HepG2 (cell line): ENCODE measurements around the gene ANKRD35. TPM values are rescaled to one million over a fixed set of nuclear protein-coding genes. Genes with fewer than 3 reads are reported as not detected.

Experiments used
- ATAC-seq: fragments of 200-7000 bp; cut with Tn5 transposase; 3 replicates; pipeline ENCODE4 v1.9.1; 2020; ENCODE audit warnings: mild to moderate bottlenecking, moderate library complexity
- BruUV-seq: library from RNA; stranded (reverse); fragments of 400-500 nt; replicated peaks from 2 replicates; lab custom pipeline; 2021; lab: Mats Ljungman, UMichigan
- CTCF ChIA-PET: fragments of 300-600 bp; formaldehyde crosslinking; extraction: SDS; loops from one replicate; lab custom pipeline; 2021; ENCODE audit warnings: low total read pairs, inconsistent platforms, low intra/inter-chr PET ratio; lab: Yijun Ruan, JAX
- POLR2A ChIA-PET: fragments of 350-600 bp; sonication (Branson Sonifier 250); formaldehyde crosslinking; loops from one replicate; lab custom pipeline; 2020; ENCODE audit warnings: antibody characterized with exemption, inconsistent platforms; lab: Yijun Ruan, JAX
- DNase-seq: peaks from one replicate; pipeline ENCODE4 v3.0.0-alpha.2; 2015; ENCODE audit warnings: low spot score
- FAIRE-seq: peaks from 3 replicates; lab custom pipeline; 2011; peaks lifted over from hg19 to GRCh38; lab: Jason Lieb, UNC
- H2AFZ ChIP-seq: one replicate; pipeline ENCODE4 v1.6.1; 2011; ENCODE audit warnings: low read length, inconsistent platforms
- H3K27ac ChIP-seq: fragments of 300-600 bp; 3 replicates; pipeline ENCODE4 v1.8.0; 2011; ENCODE audit warnings: mixed run types, mild to moderate bottlenecking, mixed read lengths, low read length, inconsistent platforms; ENCODE audit not compliant: insufficient read depth; ENCODE audit errors: extremely low read length
- H3K27me3 ChIP-seq, 2 experiments: fragments of 200-600 bp in 1 of 2; 2 replicates in 1 of 2; 3 replicates in 1 of 2; pipeline versions ENCODE4 v1.6.0 to v1.8.0; 2011; ENCODE audit warnings: low read length in 2 of 2, mild to moderate bottlenecking in 2 of 2, moderate library complexity in 2 of 2, inconsistent platforms in 1 of 2; ENCODE audit not compliant: insufficient read depth in 2 of 2, control insufficient read depth in 1 of 2
- H3K36me3 ChIP-seq, 2 experiments: fragments of 200-600 bp in 1 of 2; replicated peaks in 1 of 2; 2 replicates in 1 of 2; 3 replicates in 1 of 2; pipeline versions ENCODE4 v1.5.1 to v1.8.0; 2011; ENCODE audit warnings: low read length in 2 of 2, inconsistent platforms in 1 of 2; ENCODE audit not compliant: insufficient read depth in 2 of 2, control insufficient read depth in 1 of 2
- H3K4me1 ChIP-seq: 2 replicates; pipeline ENCODE4 v1.5.1; 2012; ENCODE audit warnings: low read length, inconsistent platforms; ENCODE audit not compliant: insufficient read depth
- H3K4me2 ChIP-seq: 2 replicates; pipeline ENCODE4 v1.6.0; 2011; ENCODE audit warnings: low read depth, low read length, inconsistent platforms
- H3K4me3 ChIP-seq, 3 experiments: fragments of 200-600 bp in 1 of 3; sonication (generic), shearing (Covaris generic) in 1 of 3; replicated peaks in 1 of 3; 2 replicates each; pipeline ENCODE4 v1.5.1; 2011 to 2016; ENCODE audit warnings: low read length in 3 of 3, inconsistent platforms in 2 of 3, low read depth in 2 of 3, mild to moderate bottlenecking in 2 of 3, control low read depth in 1 of 3, mixed read lengths in 1 of 3; ENCODE audit not compliant: insufficient read depth in 1 of 3
- H3K79me2 ChIP-seq: one replicate; pipeline ENCODE4 v1.6.1; 2011; ENCODE audit warnings: low read length, inconsistent platforms; ENCODE audit not compliant: insufficient read depth
- H3K9ac ChIP-seq: 2 replicates; pipeline ENCODE4 v1.6.0; 2011; ENCODE audit warnings: mild to moderate bottlenecking, low read depth, low read length, inconsistent platforms; ENCODE audit not compliant: insufficient read depth
- H3K9me3 ChIP-seq: 2 replicates; pipeline ENCODE4 v1.5.1; 2012; ENCODE audit warnings: mild to moderate bottlenecking, low read length
- H4K20me1 ChIP-seq: 2 replicates; pipeline ENCODE4 v1.6.0; 2011; ENCODE audit warnings: inconsistent platforms, mild to moderate bottlenecking, low read length, moderate library complexity; ENCODE audit not compliant: insufficient read depth
- HDAC1 ChIP-seq: sonication (generic); formaldehyde crosslinking; IDR thresholded peaks from 2 replicates; pipeline ENCODE4 v1.5.1; 2020; ENCODE audit warnings: mild to moderate bottlenecking, missing genetic modification reagents
- HNF4A ChIP-seq: sonication (generic); formaldehyde crosslinking; IDR thresholded peaks from 2 replicates; pipeline ENCODE4 v1.4.0; 2020; ENCODE audit warnings: missing genetic modification reagents
- MED1 ChIP-seq: sonication (generic); formaldehyde crosslinking; IDR thresholded peaks from 2 replicates; pipeline ENCODE4 v1.4.0; 2020; ENCODE audit warnings: missing genetic modification reagents
- MIER2 ChIP-seq: IDR thresholded peaks from 2 replicates; pipeline ENCODE4 v1.6.1; 2016; ENCODE audit warnings: missing biosample characterization, missing genetic modification reagents
- NR2F6 ChIP-seq, 2 experiments: IDR thresholded peaks; 2 replicates each; pipeline ENCODE4 v1.6.1; 2016; ENCODE audit warnings: antibody characterized with exemption in 1 of 2, mild to moderate bottlenecking in 1 of 2
- NR3C1 ChIP-seq: sonication (generic); formaldehyde crosslinking; IDR thresholded peaks from 2 replicates; pipeline ENCODE4 v1.4.0; 2020; ENCODE audit warnings: missing genetic modification reagents
- PATZ1 ChIP-seq: sonication (generic); formaldehyde crosslinking; IDR thresholded peaks from 2 replicates; pipeline ENCODE4 v1.4.0; 2020; ENCODE audit warnings: missing genetic modification reagents
- SKIL ChIP-seq: sonication (generic); formaldehyde crosslinking; IDR thresholded peaks from 2 replicates; pipeline ENCODE4 v1.8.0; 2022; ENCODE audit warnings: missing genetic modification reagents, mild to moderate bottlenecking, moderate library complexity, borderline replicate concordance
- WGBS: methylation state at CpG from one replicate; pipeline ENCODE4 v1.1.6; 2017; ENCODE audit warnings: low lambda C conversion rate; 5-methylcytosine and 5-hydroxymethylcytosine counted together
- in situ Hi-C: cut with HindIII; loops from 2 replicates; pipeline ENCODE4 v1.10.0; 2017; ENCODE audit warnings: low pct_unique_long_range_greater_than_20kb; ENCODE audit not compliant: extremely low pct_ligation_motif_present
- intact Hi-C: fragments of 100-400 bp; cut with micrococcal nuclease; formaldehyde crosslinking; loops from one replicate; pipeline ENCODE4 v1.10.0; 2022; ENCODE audit not compliant: unreplicated experiment
- polyA plus RNA-seq, 8 experiments: library from polyadenylated mRNA; depleted of rRNA in 3 of 8; stranded (reverse) in 7 of 8; unstranded in 1 of 8; fragments of >200 nt; fragmentation: Illumina TruSeq in 4 of 8; extraction: Trizol in 4 of 8; gene quantifications; 2 replicates each; pipeline versions ENCODE4 v1.2.1 to v1.2.3, GENCODE V29; 2011 to 2016; ENCODE audit warnings: low read depth in 4 of 8, missing spikeins in 1 of 8, mixed read lengths in 1 of 8; ENCODE audit not compliant: insufficient read depth in 1 of 8
- total RNA-seq, 5 experiments: library from RNA; depleted of rRNA; stranded (reverse); fragments of >200 nt; fragmentation: Illumina TruSeq; extraction: Trizol; gene quantifications; 2 replicates each; pipeline ENCODE4 v1.2.3, GENCODE V29; 2016; ENCODE audit warnings: low read depth in 1 of 5
- TF ChIP-seq, protein P1 (sequence below): sonication (generic); formaldehyde crosslinking; IDR thresholded peaks from 2 replicates; pipeline ENCODE4 v1.5.0; 2020; ENCODE audit warnings: missing genetic modification reagents
- TF ChIP-seq, protein P2 (sequence below): sonication (generic); formaldehyde crosslinking; IDR thresholded peaks from 2 replicates; pipeline ENCODE4 v1.5.0; 2020; ENCODE audit warnings: mild to moderate bottlenecking, missing genetic modification reagents, moderate library complexity

Gene ANKRD35
- total and polyA plus RNA-seq, 2 of the 13 experiments (the other 11 are each of a cell fraction or from before 2014, with no cell fraction given), result 0.02 TPM; not detected in 1

- POLR2A ChIA-PET, result interaction anchor here (2.0 to 4.3 kb wide), 3 partner anchors 9 to 20 kb away, joined by 5 to 25 read pairs (median 6); partner anchors contain the start of gene RBM8A
- Histone ChIP-seq H3K79me2 (no peaks in the 10 kb centered on the region), H3K4me2 (peak overlapping the region; percentile 74), H3K36me3 (peaks cover 4 to 13% of the 10 kb centered on the region in 2 experiments; a peak in 4 of 5 replicates), H2AFZ (no peak overlapping the region), H4K20me1 (no peaks in the 10 kb centered on the region), H3K9me3 (no peaks in the 10 kb centered on the region), H3K4me1 (peaks cover 58% of the 10 kb centered on the region), H3K27me3 (no peaks in the 10 kb centered on the region), H3K9ac (no peak overlapping the region), H3K4me3 (peak overlapping the region in 1 of 3 experiments; percentile 5; a peak in 2 of 6 replicates), H3K27ac (no peak overlapping the region)
- in situ Hi-C loops, result no loop called here
- no TSS peak for BruUV-seq
- CTCF ChIA-PET, result interaction anchor here (4.4 kb wide), 1 partner anchor 15 kb away, joined by 93 read pairs; no protein-coding TSS in a partner anchor
- intact Hi-C loops, result no loop called here
- no peak for DNase-seq
- no peak for FAIRE-seq
- WGBS, result 32% methylated on average over 10 of the region's 10 CpGs
- ATAC-seq, result peak; percentile 57
- TF ChIP-seq SKIL (CRISPR knock-in tag) (peak; percentile 46; the same call in 1 of the 2 replicates), NR2F6 (IDR thresholded peaks at IDR 0.05) (peak; percentile 65; the same call in 1 of the 2 replicates), NR2F6 (CRISPR knock-in tag; IDR thresholded peaks at IDR 0.05) (peak; percentile 41; the same call in 1 of the 2 replicates), MIER2 (CRISPR knock-in tag) (no peak), NR3C1 (no peak), HNF4A (CRISPR knock-in tag) (peak; percentile 34; the same call in 1 of the 2 replicates), HDAC1 (CRISPR knock-in tag) (0 out of 2 replicates have a peak, but pooled peaks have one; percentile 21), PATZ1 (peak; percentile 72), MED1 (0 out of 2 replicates have a peak, but pooled peaks have one; percentile 27)
- TF ChIP-seq, protein P1, sequence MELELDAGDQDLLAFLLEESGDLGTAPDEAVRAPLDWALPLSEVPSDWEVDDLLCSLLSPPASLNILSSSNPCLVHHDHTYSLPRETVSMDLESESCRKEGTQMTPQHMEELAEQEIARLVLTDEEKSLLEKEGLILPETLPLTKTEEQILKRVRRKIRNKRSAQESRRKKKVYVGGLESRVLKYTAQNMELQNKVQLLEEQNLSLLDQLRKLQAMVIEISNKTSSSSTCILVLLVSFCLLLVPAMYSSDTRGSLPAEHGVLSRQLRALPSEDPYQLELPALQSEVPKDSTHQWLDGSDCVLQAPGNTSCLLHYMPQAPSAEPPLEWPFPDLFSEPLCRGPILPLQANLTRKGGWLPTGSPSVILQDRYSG, result no peak
- TF ChIP-seq, protein P2, sequence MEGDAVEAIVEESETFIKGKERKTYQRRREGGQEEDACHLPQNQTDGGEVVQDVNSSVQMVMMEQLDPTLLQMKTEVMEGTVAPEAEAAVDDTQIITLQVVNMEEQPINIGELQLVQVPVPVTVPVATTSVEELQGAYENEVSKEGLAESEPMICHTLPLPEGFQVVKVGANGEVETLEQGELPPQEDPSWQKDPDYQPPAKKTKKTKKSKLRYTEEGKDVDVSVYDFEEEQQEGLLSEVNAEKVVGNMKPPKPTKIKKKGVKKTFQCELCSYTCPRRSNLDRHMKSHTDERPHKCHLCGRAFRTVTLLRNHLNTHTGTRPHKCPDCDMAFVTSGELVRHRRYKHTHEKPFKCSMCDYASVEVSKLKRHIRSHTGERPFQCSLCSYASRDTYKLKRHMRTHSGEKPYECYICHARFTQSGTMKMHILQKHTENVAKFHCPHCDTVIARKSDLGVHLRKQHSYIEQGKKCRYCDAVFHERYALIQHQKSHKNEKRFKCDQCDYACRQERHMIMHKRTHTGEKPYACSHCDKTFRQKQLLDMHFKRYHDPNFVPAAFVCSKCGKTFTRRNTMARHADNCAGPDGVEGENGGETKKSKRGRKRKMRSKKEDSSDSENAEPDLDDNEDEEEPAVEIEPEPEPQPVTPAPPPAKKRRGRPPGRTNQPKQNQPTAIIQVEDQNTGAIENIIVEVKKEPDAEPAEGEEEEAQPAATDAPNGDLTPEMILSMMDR (CRISPR knock-in tag), result peak; percentile 37
These were observed 21.5 kb upstream of the ANKRD35 start for GRCh38 chr1:145906954-145907753.
